SK-MEL-5 (cell line): ENCODE data around the gene IGFL3. TPM values are rescaled to one million over a fixed set of nuclear protein-coding genes. Genes with fewer than 3 reads are reported as not detected.
"Not testable (repeated sequence)": the region's sequence is repeated elsewhere in the genome, so short reads cannot be mapped to it uniquely, and the experiment has no call there.

ENCODE experiments used
- DNase-seq: peaks from one replicate; pipeline ENCODE4 v3.0.0-alpha.2; 2016; ENCODE audit warnings: low read depth, low spot score
- in situ Hi-C: cut with HindIII; loops from 2 replicates; pipeline ENCODE4 v1.10.0; 2016; ENCODE audit warnings: low sequenced_read_pairs, high pct_unique_total_duplicates, low pct_unique_long_range_greater_than_20kb
- total RNA-seq: library from RNA; depleted of rRNA; stranded (reverse); fragments of >200 nt; shearing (Covaris generic); gene quantifications from 2 replicates; pipeline ENCODE4 v1.2.3, GENCODE V29; 2014

Gene IGFL3
- total RNA-seq, 1 experiment from 2014 or later, result not detected

DNA sequence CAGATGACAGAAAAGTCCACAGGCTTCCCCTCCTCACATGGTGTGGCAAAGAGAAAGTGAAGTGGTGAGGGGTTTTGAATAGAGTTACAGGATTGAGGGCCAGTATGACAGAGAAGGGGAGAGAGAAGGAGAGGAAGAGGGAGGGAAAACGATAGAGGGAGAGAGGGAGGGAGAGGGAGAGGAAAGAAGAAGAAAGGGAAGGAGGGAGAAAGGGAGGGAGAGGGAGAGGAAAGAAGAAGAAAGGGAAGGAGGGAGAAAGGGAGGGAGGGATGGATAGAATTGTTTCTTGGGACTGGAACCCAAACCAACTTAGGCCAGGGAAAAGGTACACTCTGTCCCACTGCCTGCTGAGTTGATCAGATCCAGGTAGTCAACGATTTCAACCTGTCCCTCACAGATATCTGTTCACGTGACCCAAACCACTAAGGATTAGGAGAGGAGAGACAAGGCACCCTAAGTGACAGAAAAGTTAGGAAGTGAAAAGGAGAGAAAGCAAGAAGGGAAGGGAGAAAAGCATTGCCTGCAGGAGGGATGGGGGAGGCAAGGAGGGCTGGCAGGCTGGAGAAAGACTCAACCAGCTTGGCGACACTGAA lies 8.1 kb upstream of the IGFL3 start:
- no peak for DNase-seq
- in situ Hi-C loops, result no loop called here

DNA sequence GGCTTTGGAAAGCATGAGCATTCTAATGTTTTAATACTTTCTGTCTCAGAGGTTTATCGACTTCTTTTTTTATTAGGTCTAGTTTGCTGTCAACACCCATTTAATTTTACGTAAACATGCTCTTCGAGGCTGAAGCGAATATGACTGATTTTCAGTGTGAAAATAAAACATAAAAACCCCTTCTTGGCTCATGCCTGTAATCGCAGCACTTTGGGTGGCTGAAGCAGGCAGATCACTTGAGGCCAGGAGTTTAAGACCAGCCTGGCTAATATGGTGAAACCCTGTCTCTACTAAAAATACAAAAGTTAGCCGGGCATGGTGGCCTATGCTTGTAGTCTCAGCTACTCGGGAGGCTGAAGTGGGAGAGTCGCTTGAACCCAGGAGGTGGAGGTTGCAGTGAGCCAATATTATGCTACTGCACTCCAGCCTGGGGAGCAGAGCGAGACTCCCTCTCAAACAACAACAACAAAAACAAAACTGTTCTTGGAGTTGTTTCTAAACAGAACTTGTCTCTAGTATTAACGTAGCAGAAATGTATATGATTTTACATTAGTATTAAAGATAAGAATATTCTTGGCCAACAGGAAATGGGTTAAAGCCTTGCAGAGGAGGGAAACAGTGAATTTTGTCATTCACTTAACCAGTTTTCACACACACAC lies 7.1 kb upstream of the IGFL3 start:
- in situ Hi-C loops, result no loop called here
- DNase-seq, result no peak

DNA sequence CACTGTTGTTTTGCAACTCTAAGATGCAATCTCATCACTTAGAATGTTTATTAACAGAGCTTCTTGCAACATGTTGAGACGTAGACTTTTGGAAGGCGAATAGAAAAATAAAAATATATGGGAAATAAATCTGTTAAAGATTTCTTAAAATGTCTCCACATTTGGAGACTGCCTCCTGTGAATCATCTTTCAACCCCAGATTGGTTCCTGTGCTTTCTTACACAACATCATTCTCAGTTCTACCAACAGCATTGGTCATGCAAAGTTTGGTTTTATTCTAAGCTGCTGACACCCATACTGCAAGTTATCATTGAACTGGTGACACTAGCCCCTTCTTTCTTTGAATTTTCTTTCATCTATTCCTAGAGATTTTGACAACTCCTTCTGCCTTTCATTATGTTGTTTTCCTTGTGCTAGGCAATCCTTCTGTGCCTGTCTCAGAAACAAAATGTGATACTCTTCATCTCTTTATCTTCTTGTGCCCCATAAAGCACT lies 1.6 kb upstream of the IGFL3 start:
- in situ Hi-C loops, result no loop called here
- no peak for DNase-seq

DNA sequence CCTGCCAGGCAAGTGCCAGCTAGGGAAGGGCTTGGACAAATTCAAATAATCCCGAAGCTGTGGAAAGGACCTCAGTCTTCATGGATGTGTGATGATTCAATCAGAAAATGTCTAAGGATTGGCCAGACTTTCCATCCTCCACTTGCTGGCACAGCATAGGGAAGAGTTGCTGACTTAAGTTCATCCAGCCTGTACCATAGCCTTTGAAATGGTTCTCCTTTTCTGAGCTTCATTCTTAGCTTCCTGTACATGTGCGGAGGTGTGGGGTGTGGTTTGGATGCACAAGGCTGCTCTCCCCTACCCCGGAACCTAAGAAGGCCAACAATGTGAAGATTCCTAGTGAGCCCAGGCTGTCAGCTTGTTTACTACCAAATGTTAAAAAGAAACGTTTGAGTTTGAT lies 959 bp upstream of the IGFL3 start:
- in situ Hi-C loops, result no loop called here
- no peak for DNase-seq

DNA sequence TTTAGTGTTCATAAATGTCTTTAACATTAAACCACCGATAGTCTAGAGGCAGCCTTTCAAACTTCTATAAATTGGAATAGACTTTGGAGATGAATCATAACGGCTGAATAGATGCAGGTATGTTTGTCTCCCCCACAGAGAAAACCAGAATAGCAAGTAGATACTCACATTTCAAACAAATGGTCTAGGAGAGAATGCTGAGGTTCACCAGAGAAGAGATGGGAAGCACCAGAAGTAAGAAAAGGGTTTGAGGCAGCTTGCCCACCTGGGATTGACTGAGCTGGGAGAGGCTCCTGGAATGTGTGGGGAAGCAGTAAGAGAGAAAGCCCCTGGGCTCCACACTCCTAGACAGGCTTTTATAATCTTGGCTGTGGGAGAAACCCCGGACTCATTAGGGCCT lies 6.4 kb downstream of the IGFL3 start:
- in situ Hi-C loops, result no loop called here
- DNase-seq, result no peak

DNA sequence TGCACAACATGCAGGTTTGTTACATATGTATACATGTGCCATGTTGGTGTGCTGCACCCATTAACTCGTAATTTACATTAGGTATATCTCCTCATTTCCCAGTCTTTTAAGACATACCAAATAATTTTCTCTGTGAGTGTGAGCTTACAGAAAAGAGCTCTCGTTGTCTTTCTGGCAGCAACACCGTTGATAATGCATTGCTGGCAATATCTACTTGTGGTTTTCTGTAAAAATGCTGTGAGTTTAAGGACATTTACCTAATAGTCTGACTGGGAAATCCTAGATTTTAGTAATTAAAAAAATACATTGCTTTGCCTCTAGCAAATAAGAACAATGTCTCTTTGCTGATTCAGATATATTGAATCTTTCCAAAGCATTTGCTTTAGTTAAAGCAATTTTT lies 8.4 kb downstream of the IGFL3 start:
- DNase-seq, result no peak
- in situ Hi-C loops, result no loop called here

DNA sequence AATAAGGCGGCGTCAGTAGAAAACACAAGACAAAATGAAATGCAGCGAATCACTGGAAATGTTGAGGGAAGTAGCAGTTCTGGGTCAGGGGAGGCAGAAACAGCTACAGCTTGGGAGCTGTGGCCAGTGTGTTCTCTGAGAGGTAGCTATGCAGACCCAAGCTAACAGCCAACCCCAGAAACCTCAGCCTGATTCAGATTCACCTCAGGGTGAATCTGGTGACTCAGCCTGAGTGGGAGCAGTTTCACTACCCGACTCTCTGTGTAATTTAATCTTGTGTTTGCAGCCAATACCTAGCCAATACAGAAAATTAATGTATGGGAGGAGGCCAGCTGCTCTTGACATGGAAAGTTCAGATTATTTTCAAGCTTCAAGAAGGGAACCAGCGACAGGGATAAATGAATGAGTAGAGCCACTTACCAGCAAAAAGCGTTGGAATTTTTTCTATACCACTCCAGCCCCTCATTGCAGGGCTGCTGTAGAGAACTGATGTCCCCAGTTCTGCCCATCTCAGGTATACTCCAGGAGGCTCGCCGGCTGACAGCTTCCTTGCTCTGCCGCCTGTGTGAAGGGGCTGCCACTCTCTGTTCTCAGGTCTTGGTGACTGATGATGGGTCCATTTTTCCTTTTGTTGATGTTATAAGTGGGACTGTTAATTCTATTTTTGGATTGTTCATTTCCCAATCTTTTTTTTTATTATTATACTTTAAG lies 8.9 kb downstream of the IGFL3 start:
- DNase-seq, result peak; percentile 43
- in situ Hi-C loops, result no loop called here

DNA sequence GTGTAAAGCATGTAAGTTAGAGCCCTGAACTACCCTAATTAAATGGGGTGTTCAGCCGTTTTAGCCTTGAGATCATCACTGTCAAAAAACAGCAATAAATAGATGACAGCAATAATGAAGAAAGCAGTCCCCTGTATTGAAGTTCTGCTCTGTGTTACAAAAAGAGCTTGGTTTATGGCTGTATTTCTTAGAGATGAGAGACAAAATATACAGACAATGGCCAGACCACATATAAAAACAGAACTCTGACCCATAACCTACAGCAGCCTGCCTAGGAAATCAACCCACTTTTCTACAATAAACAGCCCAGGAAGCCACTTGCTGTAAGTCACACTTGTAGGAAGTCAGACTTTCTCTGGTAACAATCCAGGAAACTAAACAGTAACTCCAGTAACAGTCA lies 10.8 kb downstream of the IGFL3 start:
- in situ Hi-C loops, result no loop called here

DNA sequence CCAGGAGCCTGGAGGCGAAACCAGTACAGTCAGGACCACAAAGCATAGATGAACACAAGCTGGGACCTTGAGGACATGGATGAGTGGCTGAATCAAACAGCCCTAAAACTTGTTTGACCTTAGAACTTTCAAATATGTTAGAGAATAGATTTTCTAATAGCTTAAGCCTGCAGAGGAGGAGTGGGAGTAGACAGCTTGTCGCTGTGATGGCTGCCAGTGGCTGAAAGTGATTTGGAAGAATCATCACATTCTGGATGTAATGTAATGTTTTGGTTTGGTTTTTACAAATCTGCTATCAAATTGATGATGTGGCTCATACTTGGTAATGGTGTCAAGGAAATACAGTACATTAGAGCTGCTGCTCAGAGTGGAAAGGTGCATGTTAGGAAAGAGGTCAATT lies 12.0 kb downstream of the IGFL3 start:
- no peak for DNase-seq
- in situ Hi-C loops, result no loop called here

More for the DNA sequence above, 10.8 kb downstream of the IGFL3 start:
- no peak for DNase-seq

DNA sequence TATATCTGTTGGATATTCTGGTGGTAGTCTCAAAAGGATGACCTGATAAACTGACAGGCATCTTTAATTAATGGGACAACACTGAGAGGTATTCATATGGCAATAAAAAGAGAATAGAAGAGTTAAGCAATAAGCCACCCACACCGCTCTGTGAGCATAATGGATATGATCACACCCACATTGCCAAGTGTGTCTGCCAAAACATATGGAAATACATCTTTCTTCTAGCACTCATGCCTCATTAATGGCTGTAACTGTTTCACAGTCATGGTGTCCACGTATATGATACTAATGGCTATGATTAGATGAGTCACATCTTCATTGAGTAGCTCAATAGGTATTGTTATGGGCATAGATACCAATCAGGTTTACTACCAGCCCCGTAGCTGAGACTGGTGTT lies 13.1 kb downstream of the IGFL3 start:
- in situ Hi-C loops, result no loop called here
- no peak for DNase-seq

DNA sequence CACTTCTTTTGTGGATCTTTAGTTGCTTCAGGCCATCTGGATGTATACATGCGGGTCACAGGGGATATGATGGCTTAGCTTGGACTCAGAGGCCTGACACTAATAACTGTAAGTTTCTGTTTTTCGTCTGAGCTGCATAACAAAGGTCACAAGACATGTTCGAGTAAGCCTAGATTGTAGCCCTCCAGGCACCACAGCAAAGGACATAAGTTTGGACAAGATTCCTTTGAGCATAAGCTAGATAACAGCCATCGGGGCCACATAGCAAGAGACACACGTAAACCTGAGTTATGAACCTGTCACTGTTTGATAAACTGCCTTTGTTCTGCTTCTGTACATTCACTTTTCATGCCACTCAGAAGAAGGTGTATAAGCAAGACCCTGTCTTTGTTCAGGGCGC lies 14.6 kb downstream of the IGFL3 start:
- in situ Hi-C loops, result no loop called here
- DNase-seq, result peak; percentile 6

DNA sequence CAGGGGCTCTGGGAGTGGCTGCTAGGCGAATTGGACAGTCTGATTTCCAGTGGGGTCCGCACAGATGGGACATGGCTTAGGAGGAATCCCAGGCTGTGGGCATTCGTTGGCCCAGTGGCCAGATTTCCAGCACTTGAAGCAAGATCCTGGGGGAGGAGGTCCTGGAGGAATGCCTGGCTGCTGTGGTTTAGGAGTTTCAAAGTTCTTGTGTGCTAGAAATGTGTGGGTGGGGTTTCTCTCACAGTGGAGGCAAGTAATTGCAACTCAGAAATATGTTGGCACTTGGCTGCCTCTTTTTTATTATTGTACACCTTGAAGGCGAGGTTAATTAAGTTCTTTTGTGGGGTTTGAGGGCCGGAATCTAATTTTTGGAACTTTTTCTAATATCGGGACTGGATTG lies 17.1 kb downstream of the IGFL3 start:
- in situ Hi-C loops, result no loop called here

DNA sequence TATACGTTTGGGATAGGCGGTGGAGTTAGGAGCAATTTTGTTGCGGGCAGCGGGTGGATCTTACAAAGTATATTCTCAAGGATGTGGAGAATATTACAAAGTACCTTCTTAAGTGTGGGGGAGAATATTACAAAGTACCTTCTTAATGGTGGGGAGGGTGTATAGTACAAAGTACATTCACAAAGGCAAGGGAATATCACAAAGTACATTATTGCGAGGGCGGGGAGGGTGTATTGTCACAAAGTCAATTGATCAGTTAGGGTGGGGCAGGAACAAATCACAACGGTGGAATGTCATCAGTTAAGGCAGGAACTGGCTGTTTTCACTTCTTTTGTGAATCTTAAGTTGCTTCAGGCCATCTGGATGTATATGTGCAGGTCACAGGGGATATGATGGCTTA lies 22.2 kb downstream of the IGFL3 start:
- DNase-seq, in situ Hi-C loops: not testable (repeated sequence)

More for the DNA sequence above, 17.1 kb downstream of the IGFL3 start:
- DNase-seq, result no peak

DNA sequence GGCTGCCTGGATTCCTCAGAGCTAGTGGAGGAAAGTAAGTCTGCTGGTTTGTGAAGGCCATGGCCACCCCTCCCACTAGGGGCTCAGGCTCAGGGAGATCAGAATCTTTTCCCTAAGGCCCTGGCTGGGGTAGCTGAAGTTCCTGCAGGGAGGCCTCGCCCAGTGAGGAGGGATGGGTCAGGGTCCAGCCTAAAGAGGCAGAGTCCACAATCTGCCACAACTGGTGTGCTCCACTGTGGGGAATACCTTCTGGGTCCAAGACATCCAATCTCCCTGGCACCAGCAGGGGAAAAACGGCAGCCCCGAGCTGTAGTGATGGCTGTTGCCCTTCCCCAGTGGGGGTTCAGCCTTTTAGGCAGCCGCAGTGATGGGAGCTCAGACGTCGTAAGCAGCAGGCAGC lies 23.2 kb downstream of the IGFL3 start:
- in situ Hi-C loops, result no loop called here
- DNase-seq, result no peak

DNA sequence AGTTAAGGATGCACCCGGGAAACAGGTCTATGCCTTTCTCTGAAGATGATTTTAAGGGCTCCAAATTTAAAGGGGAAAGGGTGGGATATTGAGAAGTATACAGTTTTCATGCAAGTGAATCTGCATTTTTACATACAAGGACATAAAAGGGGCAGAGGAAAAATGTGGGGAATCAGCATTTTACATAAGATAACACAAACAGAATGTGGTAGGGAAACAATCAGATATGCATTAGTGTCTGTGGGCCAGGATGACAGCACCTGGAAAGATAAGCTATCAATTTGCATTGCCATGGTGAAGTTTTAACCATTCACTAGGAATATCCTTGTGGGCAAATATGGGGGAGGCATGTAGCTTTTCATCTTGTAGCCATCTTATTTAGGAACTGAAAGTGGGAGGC lies 24.1 kb downstream of the IGFL3 start:
- no peak for DNase-seq
- in situ Hi-C loops, result no loop called here

DNA sequence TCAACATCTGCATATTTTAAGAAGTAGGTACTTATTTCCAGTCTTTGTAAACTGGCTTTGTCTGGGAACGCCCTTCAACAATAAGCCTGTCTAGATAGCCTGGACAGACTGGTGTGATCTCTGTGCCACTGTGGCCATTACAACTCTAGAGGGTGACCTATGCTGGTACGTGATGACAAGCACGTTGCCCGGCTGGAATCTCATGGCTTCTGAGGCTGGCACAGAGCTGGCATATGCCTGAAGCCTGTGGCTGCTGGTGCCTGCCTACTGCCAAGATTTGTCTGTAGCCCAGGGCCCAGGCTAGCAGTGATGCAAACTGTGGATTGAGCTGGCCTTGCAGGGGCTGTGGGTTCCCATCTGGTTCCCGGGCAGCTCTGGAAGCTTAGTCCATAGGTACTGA lies 34.0 kb downstream of the IGFL3 start:
- no peak for DNase-seq
- in situ Hi-C loops, result no loop called here

DNA sequence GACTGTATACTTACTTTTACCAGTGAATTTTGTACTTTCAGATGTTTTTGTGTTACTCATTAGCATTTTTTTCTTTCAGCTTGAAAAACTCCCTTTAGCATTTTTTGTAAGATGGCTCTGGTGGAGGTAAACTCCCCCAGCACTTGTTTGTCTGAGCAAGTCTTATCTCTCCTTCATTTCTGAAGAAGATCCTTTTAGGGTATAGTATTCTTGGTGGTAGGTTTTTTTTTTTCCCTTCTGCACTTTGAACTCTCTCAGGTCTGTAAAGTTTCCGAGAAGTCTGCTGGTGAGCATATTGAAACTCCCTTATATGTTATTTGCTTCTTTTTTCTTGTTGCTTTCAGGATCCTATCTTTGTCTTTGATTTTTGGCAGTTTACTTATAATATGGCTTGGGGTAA lies 35.1 kb downstream of the IGFL3 start:
- in situ Hi-C loops, result no loop called here
- no peak for DNase-seq

DNA sequence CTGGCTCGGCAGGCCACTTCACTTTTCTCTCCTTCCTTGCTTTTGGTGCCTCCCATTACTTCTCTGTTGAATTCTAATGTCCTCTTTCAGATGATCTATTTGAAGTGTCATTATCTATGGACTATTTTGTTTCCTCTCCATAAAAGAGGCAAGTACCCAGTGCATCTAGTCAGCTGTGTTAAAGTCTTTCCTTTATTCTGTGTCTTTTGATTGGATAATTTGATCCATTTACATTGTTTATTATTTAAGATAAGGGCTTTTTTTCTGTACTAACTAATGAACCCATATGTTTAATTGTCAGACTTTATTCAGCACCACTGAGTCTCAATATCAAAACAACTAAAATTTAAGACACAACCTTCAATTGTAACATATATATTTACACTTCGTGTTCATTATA lies 36.4 kb downstream of the IGFL3 start:
- in situ Hi-C loops, result no loop called here
- no peak for DNase-seq

DNA sequence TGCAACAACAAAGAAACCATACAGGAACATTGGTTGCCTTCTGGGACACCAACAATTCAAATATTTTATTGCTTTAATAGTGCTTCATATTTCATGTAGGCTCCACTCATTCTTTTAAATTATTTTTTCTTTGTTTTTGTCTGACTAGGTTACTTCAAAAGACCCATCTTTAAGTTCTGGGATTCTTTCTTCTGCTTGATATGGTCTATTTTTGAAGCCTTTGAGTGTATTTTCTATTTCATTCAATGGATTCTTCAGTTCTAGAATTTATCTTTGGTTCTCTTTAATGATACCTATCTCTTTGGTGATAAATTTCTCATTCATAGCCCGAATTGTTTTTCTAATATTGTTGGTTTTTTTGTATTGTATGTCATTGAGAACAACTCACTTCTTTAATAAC lies 38.6 kb downstream of the IGFL3 start:
- in situ Hi-C loops, result no loop called here
- no peak for DNase-seq
